Activated naive CD8-positive, alpha-beta T cell treated with anti-CD3 and anti-CD28 coated beads, Interleukin-2, amount 50 U/mL, for 24 hours (primary cell): ENCODE measurements around the gene UNC5CL.
A peak's percentile ranks its signal among the peaks of the same experiment; 100 is the strongest.
"Not testable (repeated sequence)": the region's sequence is repeated elsewhere in the genome, so short reads cannot be mapped to it uniquely, and the experiment has no call there.

Source experiments
- ATAC-seq: fragments of 150-1000 bp; cut with Tn5 transposase; one replicate; pipeline ENCODE4 v1.10.0; 2021
- DNase-seq: peaks from one replicate; pipeline ENCODE4 v3.0.0; 2021
- H3K27ac Mint-ChIP-seq: one replicate; pipeline ENCODE4 v1.8.0; 2021; ENCODE audit warnings: mild to moderate bottlenecking, mixed read lengths
- H3K27me3 Mint-ChIP-seq: one replicate; pipeline ENCODE4 v1.8.0; 2021; ENCODE audit warnings: mixed read lengths
- H3K36me3 Mint-ChIP-seq: one replicate; pipeline ENCODE4 v1.8.0; 2021; ENCODE audit warnings: low read depth, mixed read lengths
- H3K4me1 Mint-ChIP-seq: one replicate; pipeline ENCODE4 v1.8.0; 2021; ENCODE audit warnings: mixed read lengths
- H3K4me3 Mint-ChIP-seq: one replicate; pipeline ENCODE4 v1.8.0; 2021; ENCODE audit warnings: mild to moderate bottlenecking, moderate library complexity, mixed read lengths
- H3K9me3 Mint-ChIP-seq: one replicate; pipeline ENCODE4 v1.8.0; 2021; ENCODE audit warnings: mixed read lengths

Gene UNC5CL

DNA sequence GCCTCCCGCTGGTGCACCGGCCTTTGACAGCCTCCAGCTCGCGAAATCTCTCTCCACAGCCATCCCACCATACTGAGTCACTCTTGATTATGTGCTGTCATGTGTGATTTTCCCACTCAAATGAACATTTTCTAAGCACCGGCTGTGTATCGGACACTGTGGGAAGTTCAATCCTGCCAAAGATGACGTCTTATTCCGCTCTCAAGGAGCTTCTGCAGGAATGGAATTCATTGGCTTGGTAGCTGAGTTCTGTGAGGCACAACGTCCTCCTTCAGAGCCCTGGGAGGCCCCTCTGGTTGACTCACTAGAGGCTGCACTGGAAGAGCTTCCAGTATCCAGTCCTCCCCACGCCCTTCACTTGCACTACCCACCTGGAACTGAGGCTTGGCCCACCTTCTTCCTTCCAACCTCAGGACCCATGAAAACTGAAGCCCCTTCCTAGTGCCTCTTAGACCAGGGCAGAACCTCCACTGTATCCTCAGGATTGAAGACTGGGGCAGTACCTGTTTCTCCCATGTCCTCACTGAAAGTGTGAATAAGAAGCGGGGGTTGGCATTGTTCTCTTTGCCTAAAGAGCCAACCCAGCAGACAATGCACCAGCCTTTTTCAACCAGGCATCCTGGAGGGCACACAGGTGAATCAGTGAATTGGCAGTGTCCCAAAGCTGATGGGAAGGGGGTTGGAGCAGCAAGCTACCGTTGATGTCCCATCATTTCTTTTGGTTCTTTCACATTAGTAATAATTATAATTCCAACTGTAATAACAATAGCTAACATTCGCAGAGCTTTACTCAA, 1.7 kb downstream of the UNC5CL start:
- Mint-ChIP-seq H3K4me3 (no peak overlapping the region), H3K9me3 (no peaks in the 10 kb centered on the region), H3K4me1 (peaks cover 5% of the 10 kb centered on the region), H3K27ac (no peak overlapping the region), H3K36me3 (no peaks in the 10 kb centered on the region), H3K27me3 (no peaks in the 10 kb centered on the region)
- ATAC-seq = no peak
- no peak for DNase-seq

DNA sequence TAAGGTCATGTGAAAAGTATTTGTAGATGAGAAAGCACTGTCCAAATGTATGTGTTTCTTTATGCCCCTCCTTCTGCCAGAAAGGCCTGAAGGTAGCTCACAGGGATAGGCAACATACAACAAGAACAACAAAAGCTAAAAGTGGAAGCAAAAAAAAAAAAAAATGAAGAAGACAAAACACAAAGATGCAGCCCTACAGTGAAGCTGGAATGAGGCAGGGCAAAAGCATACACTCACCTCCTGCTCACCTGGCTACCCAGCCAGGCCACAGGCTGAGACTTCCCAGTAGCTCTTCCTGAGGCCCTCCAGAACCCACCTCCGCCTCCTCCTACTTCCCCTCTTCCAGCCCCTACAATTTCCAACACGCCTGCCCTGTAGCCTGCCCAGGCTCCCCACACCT, 2.4 kb downstream of the UNC5CL start:
- no peak overlapping the region for H3K27ac Mint-ChIP-seq
- ATAC-seq = no peak

DNA sequence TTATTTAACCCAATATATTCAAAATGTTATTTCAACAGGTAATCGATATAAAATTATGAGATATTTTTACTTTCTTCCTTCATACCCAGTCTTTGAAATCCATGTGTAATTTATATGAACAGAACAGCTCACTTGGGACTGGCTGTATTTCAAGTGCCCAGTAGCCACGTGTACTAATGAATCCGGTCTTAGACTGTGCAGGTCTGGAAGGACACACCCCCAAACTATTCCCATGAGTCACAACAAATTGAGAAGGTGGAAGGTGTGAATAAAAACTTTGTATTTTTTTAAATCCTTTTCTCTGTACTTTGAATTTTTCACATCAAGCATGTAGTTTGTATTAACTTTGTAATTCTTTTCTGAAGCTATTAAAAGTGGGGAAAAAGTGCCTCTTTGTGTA, 2.8 kb downstream of the UNC5CL start:
- no peaks in the 10 kb centered on the region for H3K9me3 Mint-ChIP-seq
- H3K36me3 Mint-ChIP-seq = no peaks in the 10 kb centered on the region
- ATAC-seq (no peak), DNase-seq (no peak)
- H3K4me1 Mint-ChIP-seq = peaks cover 5% of the 10 kb centered on the region
- H3K4me3 Mint-ChIP-seq = no peak overlapping the region
- H3K27me3 Mint-ChIP-seq = no peaks in the 10 kb centered on the region
- no peak overlapping the region for H3K27ac Mint-ChIP-seq

More for the DNA sequence above, 2.4 kb downstream of the UNC5CL start:
- DNase-seq = no peak
- Mint-ChIP-seq H3K9me3 (no peaks in the 10 kb centered on the region), H3K4me1 (peaks cover 5% of the 10 kb centered on the region), H3K27me3 (no peaks in the 10 kb centered on the region), H3K36me3 (no peaks in the 10 kb centered on the region), H3K4me3 (no peak overlapping the region)

DNA sequence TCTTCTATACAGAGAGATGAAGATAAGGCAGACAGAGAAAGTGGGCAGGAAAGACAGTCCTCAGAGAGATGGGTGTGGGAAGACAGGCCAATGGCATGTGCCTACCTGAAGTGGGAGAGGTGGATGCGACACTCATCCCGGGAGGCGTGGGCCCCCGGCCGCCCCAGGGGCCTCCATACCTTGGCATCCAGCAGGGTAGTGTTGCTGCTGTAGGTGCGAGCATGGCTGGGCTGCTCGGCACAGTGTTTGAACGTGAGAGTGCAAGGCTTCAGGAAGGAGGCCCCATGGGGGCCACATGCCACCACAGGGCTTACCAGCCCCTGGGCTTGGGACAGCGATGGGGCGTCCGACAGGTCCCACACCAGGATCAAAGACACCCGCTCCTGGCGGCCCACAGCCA, 5.2 kb downstream of the UNC5CL start:
- no peak overlapping the region for H3K4me3 Mint-ChIP-seq
- H3K27ac Mint-ChIP-seq = no peak overlapping the region
- no peaks in the 10 kb centered on the region for H3K27me3 Mint-ChIP-seq
- DNase-seq (no peak), ATAC-seq (peak; percentile 11)
- no peaks in the 10 kb centered on the region for H3K9me3 Mint-ChIP-seq
- H3K36me3 Mint-ChIP-seq = no peaks in the 10 kb centered on the region
- peaks cover 6% of the 10 kb centered on the region for H3K4me1 Mint-ChIP-seq

DNA sequence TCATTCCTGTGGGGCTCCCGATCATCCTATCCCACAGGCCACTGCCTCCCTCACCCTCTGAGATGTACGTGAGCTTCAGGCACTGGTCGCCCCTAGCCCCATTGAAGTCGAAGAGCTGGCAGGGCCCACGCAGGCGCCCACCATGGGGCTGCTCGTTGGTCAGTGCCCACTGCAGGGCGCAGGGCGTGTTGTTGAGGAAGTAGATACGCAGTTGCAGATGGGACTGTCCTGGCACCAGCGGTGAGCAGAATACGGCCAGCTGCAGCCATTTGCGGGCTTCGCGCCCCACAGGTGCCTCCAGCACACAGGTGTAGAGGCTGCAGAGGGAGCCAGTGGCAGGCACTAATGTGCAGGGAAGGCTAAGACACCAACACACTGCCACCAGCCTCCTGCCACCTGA, 6.2 kb downstream of the UNC5CL start:
- DNase-seq (no peak), ATAC-seq (no peak)
- H3K36me3 Mint-ChIP-seq = no peaks in the 10 kb centered on the region
- no peaks in the 10 kb centered on the region for H3K27me3 Mint-ChIP-seq
- H3K4me1 Mint-ChIP-seq = peaks cover 10% of the 10 kb centered on the region
- no peak overlapping the region for H3K27ac Mint-ChIP-seq
- H3K4me3 Mint-ChIP-seq = no peak overlapping the region
- H3K9me3 Mint-ChIP-seq = no peaks in the 10 kb centered on the region

DNA sequence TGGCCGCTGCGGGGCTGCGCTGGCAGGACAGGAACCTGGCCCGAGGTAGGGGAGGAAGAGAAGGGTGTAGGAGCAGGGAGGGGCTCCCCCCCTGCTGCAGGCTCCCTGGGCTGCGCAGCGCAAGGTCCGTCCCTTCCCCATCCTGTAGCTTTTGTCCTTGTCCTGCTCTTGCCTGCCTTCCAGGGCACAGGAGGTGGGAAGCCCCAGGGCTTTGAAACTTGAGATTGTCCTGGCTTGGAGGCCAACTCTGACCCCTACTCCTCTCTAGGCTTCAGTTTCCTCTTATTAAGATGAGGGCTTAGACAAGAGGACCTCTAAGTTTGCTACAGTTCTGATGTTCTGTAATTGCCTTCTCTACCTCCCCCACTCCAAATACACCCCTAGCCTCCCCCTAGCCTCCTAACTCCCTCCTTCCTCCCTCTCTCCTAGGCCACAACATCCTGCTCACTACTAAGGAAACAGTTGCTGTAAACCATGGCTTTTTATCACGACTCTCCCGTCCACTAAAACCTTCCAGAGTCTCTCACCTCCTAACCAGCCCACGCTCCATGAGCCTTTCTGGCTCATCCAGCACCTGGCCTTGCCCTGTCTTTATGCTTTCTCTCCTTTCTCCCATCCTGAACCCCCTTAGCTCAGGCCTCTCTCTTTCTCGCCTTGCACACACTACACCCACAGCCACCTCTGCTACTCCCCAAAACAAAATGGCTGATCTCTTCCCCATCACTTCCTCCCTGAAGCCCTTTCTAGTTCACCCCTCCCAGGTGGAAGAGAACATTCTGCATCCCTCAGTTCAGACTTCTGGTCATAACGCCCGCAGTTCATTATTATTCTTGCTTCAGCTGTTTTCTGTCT, 10.2 kb downstream of the UNC5CL start:
- ATAC-seq (peak; percentile 31), DNase-seq (no peak)
- no peaks in the 10 kb centered on the region for H3K27me3 Mint-ChIP-seq
- H3K9me3 Mint-ChIP-seq = no peaks in the 10 kb centered on the region
- peak overlapping the region; percentile 61 for H3K27ac Mint-ChIP-seq
- H3K36me3 Mint-ChIP-seq = no peaks in the 10 kb centered on the region
- peak overlapping the region; percentile 78 for H3K4me3 Mint-ChIP-seq
- peaks cover 19% of the 10 kb centered on the region for H3K4me1 Mint-ChIP-seq

DNA sequence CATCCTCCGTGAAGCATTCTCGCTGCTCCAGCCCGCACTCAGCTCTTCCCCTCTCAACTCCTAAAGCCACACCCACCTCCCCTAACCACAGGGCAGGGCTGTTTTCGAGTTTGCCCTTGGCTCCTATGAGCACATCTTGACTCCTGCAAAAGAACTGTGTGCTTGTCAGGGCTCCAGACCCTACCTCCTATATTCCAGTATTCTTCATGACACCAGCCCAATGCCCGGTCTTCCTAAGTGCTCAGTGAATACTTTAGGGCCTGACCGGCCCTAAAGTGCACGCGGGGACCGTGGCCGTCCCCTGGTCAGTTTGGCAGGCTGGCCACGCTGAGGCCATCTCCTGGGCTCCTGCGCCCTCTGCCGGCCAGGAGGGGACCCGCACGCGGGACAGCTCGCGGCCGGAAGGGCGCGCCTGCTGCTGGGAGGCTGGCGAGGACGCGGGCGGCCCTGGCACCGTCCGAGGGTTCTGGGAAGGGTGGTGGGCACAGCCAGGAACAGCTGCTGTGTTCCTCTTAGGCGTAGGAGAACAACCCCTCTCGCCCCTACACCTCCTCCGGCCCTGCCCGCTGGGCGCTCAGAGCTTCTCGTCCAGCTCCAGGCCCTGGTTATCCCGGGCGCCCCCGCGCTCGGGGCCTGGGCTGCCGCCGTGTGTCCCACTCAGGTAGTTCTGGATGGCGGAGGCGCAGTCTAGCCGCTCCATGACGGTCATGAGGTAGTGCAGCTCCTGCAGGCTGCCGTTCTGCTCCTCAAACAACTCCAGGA, 11.0 kb downstream of the UNC5CL start:
- H3K36me3 Mint-ChIP-seq = no peaks in the 10 kb centered on the region
- DNase-seq (peak; percentile 87), ATAC-seq (peak; percentile 87)
- no peaks in the 10 kb centered on the region for H3K27me3 Mint-ChIP-seq
- peak overlapping the region; percentile 75 for H3K27ac Mint-ChIP-seq
- H3K9me3 Mint-ChIP-seq = no peaks in the 10 kb centered on the region
- H3K4me1 Mint-ChIP-seq = peaks cover 19% of the 10 kb centered on the region
- H3K4me3 Mint-ChIP-seq = peak overlapping the region; percentile 78

DNA sequence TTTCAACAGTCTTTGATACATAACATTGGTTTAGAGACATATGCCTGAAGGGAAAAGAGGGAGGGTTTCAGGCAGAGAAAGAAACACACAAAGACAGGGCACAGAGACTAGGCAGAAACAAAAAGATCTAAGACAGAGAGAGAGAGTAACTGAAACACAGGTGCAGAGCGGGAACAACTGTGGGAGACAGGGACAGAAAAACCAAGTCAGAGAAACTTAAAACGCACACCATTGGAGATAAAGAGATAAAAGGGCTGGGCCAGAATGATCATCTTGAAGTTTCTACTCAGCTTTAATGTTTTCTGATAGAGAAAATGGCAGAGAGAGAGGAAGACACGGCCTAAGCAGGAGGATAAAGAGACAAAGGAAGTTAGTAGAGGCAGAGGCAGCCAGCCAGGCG, 11.8 kb downstream of the UNC5CL start:
- Mint-ChIP-seq H3K4me3 (peak overlapping the region; percentile 78), H3K27ac (peak overlapping the region; percentile 75), H3K9me3 (no peaks in the 10 kb centered on the region), H3K4me1 (peaks cover 19% of the 10 kb centered on the region), H3K36me3 (no peaks in the 10 kb centered on the region), H3K27me3 (no peaks in the 10 kb centered on the region)
- no peak for ATAC-seq
- no peak for DNase-seq

DNA sequence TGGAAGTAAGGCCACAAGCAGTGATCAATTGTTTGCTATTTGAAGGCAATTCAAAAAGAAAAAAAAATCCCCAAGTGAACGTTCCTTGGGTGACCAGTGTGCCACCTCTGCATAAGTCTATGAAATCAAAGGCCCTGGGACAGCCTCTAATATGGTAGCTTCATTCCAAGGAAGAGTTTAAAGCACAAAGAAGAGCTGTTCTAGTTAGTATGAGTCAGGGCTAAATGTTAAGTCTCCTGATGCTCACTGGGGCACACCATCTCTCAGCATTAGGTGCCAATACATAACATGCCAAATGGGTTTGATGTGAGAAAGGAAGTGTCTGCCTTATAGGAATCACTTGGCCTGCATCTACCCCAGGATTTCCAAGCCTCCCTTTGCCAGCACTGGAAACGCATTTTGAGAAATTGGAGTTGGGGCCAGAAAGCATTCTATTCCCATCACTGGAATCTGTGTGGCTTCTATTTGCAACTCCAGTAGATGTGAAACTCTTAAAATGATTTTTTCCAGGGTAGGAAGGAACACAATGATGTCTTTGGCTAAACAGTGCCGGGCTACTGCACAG, 13.0 kb downstream of the UNC5CL start:
- no peaks in the 10 kb centered on the region for H3K27me3 Mint-ChIP-seq
- peaks cover 19% of the 10 kb centered on the region for H3K4me1 Mint-ChIP-seq
- no peak overlapping the region for H3K4me3 Mint-ChIP-seq
- H3K36me3 Mint-ChIP-seq = no peaks in the 10 kb centered on the region
- DNase-seq (no peak), ATAC-seq (no peak)
- no peak overlapping the region for H3K27ac Mint-ChIP-seq
- H3K9me3 Mint-ChIP-seq = no peaks in the 10 kb centered on the region

DNA sequence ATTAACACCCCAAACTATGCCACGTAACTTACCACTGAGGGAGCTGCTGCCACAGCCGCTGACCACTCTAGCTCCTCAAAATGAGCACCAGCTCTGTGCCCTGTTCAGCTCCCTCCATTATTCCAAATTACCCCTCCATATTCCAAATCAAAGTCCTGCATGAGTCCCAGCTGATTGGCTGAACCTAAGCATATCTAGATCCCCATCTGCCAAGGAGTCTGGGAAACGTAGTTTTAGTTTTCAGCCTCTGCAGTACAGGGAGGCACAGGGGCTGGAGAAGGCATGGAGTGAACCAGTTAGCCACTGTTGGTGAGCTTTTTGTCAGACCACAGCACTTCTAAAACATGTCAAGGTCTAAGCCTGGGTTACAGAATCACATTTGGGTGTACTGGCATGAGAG, 15.9 kb downstream of the UNC5CL start:
- ATAC-seq = no peak
- H3K9me3 Mint-ChIP-seq = no peaks in the 10 kb centered on the region
- H3K27me3 Mint-ChIP-seq = no peaks in the 10 kb centered on the region
- no peak overlapping the region for H3K4me3 Mint-ChIP-seq
- DNase-seq = no peak
- no peaks in the 10 kb centered on the region for H3K36me3 Mint-ChIP-seq
- H3K4me1 Mint-ChIP-seq = peaks cover 10% of the 10 kb centered on the region
- H3K27ac Mint-ChIP-seq = no peak overlapping the region

DNA sequence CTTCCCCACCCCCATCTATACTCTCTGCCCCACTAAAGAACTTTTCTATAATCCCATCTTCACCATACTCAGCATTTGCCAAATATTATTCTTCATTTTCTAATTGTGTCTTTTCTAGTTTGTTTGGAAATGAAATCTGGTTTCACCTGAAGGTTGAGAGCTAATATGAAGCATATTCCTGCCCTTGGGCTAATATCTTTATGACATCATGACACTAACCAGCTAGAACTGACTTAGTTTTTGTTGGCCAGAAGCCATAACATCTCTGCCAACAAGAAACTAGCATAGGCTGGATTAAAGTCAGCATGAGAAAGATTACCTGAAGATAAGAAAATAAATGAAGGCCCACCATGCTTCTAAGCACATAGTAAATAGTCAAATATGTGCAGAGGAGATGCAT, 16.7 kb downstream of the UNC5CL start:
- H3K4me3 Mint-ChIP-seq = no peak overlapping the region
- ATAC-seq (no peak), DNase-seq (no peak)
- H3K27ac Mint-ChIP-seq = no peak overlapping the region
- H3K9me3 Mint-ChIP-seq = no peaks in the 10 kb centered on the region
- peaks cover 4% of the 10 kb centered on the region for H3K4me1 Mint-ChIP-seq
- no peaks in the 10 kb centered on the region for H3K36me3 Mint-ChIP-seq
- no peaks in the 10 kb centered on the region for H3K27me3 Mint-ChIP-seq

DNA sequence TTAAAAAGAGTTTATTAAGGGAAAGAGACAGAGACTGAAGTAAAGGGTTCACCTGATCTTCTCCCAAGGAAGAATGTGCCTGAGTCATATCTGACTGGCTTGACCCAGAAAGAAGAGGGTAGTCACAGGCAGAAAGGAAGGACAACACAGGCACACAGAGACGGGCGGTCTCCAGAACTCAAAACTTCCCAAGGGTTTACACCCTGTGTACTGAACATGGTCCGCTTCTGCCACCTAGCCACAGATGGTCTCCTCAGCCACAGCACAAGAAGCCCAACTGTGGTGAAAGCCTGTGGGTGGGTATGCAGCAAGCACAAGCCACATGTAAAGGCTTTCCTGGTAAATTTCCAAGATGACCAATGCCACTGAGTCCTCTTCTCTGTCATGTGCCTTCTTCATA, 17.2 kb downstream of the UNC5CL start:
- Mint-ChIP-seq H3K27me3 (no peaks in the 10 kb centered on the region), H3K36me3 (no peaks in the 10 kb centered on the region), H3K9me3 (no peaks in the 10 kb centered on the region), H3K27ac (no peak overlapping the region), H3K4me3 (no peak overlapping the region), H3K4me1 (no peaks in the 10 kb centered on the region)
- no peak for ATAC-seq
- no peak for DNase-seq

DNA sequence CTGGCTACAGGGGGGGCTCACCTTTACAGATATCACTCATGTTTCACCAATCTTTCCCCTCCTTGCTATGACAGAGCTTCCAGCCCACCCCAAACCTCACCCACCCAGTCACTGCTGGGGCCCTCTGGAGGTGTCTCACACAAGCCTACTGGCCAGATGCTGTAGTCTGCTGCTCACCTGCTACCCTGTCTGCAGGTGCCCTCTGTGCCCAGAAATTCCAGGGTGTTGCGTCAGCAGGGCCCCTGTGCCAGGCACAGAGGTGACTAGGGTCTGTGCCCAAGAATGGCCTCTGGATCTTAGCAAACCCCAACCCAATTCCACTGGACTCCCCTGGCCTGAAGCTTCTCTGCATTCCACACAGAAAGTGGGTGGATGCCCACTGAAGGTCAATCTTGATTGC, 21.4 kb downstream of the UNC5CL start:
- no peak for ATAC-seq
- Mint-ChIP-seq H3K9me3 (no peaks in the 10 kb centered on the region), H3K4me1 (no peaks in the 10 kb centered on the region), H3K4me3 (no peak overlapping the region), H3K27me3 (no peaks in the 10 kb centered on the region), H3K27ac (no peak overlapping the region), H3K36me3 (no peaks in the 10 kb centered on the region)
- no peak for DNase-seq

DNA sequence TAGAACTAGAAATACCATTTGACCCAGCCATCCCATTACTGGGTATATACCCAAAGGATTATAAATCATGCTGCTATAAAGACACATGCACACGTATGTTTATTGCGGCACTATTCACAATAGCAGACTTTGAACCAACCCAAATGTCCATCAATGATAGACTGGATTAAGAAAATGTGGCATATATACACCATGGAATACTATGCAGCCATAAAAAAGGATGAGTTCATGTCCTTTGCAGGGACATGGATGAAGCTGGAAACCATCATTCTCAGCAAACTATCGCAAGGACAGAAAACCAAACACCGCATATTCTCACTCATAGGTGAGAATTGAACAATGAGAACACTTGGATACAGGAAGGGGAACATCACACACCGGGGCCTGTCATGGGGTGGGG, 23.2 kb downstream of the UNC5CL start:
- not testable (repeated sequence) for ATAC-seq, H3K4me3 Mint-ChIP-seq, H3K27me3 Mint-ChIP-seq, H3K9me3 Mint-ChIP-seq, DNase-seq, H3K4me1 Mint-ChIP-seq, H3K27ac Mint-ChIP-seq, H3K36me3 Mint-ChIP-seq
